H1 (cell line): ENCODE measurements around the gene PTP4A1. TPM values are rescaled to one million over a fixed set of nuclear protein-coding genes. Genes with fewer than 3 reads are reported as not detected.
A peak's percentile ranks its signal among the peaks of the same experiment; 100 is the strongest.

ENCODE experiments used
- CTCF ChIA-PET: fragments of 300-600 bp; sonication (Branson Sonifier 250); formaldehyde crosslinking; loops from one replicate; lab custom pipeline; 2021; ENCODE audit not compliant: partially characterized antibody; lab: Charles Lee
- POLR2A ChIA-PET: fragments of 300-600 bp; sonication (Branson Sonifier 250); formaldehyde crosslinking; loops from one replicate; lab custom pipeline; 2021; ENCODE audit warnings: inconsistent platforms; ENCODE audit not compliant: partially characterized antibody; lab: Charles Lee
- DNase-seq, 2 experiments: peaks; one replicate each; pipeline versions ENCODE4 v3.0.0 to v3.0.0-alpha.2; 2010 to 2022; ENCODE audit warnings: low spot score in 2 of 2, low read depth in 1 of 2, mixed read lengths in 1 of 2
- FAIRE-seq: peaks from 2 replicates; lab custom pipeline; 2011; peaks lifted over from hg19 to GRCh38; lab: Jason Lieb, UNC
- H2AFZ ChIP-seq: 2 replicates; pipeline ENCODE4 v1.8.1; 2012; ENCODE audit warnings: low read length, inconsistent platforms
- H2AK5ac ChIP-seq: 2 replicates; pipeline ENCODE4 v1.6.1; 2013; ENCODE audit warnings: low read depth, low read length
- H2BK120ac ChIP-seq: replicated peaks from 2 replicates; pipeline ENCODE3; 2013; ENCODE audit warnings: low read depth, low read length, inconsistent platforms
- H2BK12ac ChIP-seq: 2 replicates; pipeline ENCODE4 v1.6.1; 2013; ENCODE audit warnings: low read depth, low read length
- H2BK15ac ChIP-seq: 2 replicates; pipeline ENCODE4 v1.6.1; 2013; ENCODE audit warnings: low read length
- H2BK20ac ChIP-seq: 2 replicates; pipeline ENCODE4 v1.6.1; 2013; ENCODE audit warnings: low read length
- H2BK5ac ChIP-seq: 2 replicates; pipeline ENCODE4 v1.6.1; 2013; ENCODE audit warnings: low read depth, low read length
- H3K14ac ChIP-seq: 2 replicates; pipeline ENCODE4 v1.6.1; 2013; ENCODE audit warnings: inconsistent platforms; ENCODE audit not compliant: insufficient read length
- H3K18ac ChIP-seq: 2 replicates; pipeline ENCODE4 v1.6.1; 2013; ENCODE audit warnings: low read length; ENCODE audit errors: extremely low read depth
- H3K23ac ChIP-seq: 2 replicates; pipeline ENCODE4 v1.6.1; 2013; ENCODE audit warnings: inconsistent platforms; ENCODE audit not compliant: insufficient read length
- H3K23me2 ChIP-seq: 2 replicates; pipeline ENCODE4 v1.6.1; 2013; ENCODE audit warnings: low read depth, low read length
- H3K27ac ChIP-seq: 2 replicates; pipeline ENCODE4 v1.6.1; 2011; ENCODE audit warnings: low read depth, low read length, inconsistent platforms
- H3K27me3 ChIP-seq, 4 experiments: replicated peaks in 1 of 4; 1 replicate in 1 of 4; 2 replicates in 3 of 4; pipeline versions ENCODE4 v1.6.1 to v1.8.1; 2011 to 2013; ENCODE audit warnings: low read length in 3 of 4, mild to moderate bottlenecking in 3 of 4, inconsistent platforms in 2 of 4, mixed read lengths in 2 of 4, moderate library complexity in 1 of 4; ENCODE audit not compliant: control insufficient read depth in 3 of 4, insufficient read depth in 3 of 4; ENCODE audit errors: extremely low read depth in 1 of 4
- H3K36me3 ChIP-seq, 4 experiments: 2 replicates each; pipeline versions ENCODE4 v1.6.1 to v1.8.1; 2011 to 2013; ENCODE audit warnings: mild to moderate bottlenecking in 4 of 4, low read length in 3 of 4, moderate library complexity in 2 of 4, control low read depth in 1 of 4, inconsistent platforms in 1 of 4; ENCODE audit not compliant: insufficient read depth in 4 of 4, control insufficient read depth in 2 of 4
- H3K4ac ChIP-seq: replicated peaks from 2 replicates; pipeline ENCODE3; 2013; ENCODE audit warnings: low read length, low read depth, mixed read lengths, inconsistent platforms; ENCODE audit not compliant: insufficient read length
- H3K4me1 ChIP-seq, 4 experiments: replicated peaks in 1 of 4; 1 replicate in 1 of 4; 2 replicates in 3 of 4; pipeline versions ENCODE4 v1.6.1 to v1.8.1; 2011 to 2013; ENCODE audit warnings: low read length in 3 of 4, inconsistent platforms in 2 of 4, mixed read lengths in 1 of 4; ENCODE audit not compliant: insufficient read depth in 4 of 4, control insufficient read depth in 3 of 4
- H3K4me2 ChIP-seq, 2 experiments: 2 replicates each; pipeline versions ENCODE4 v1.6.1 to v1.8.1; 2011 to 2013; ENCODE audit warnings: low read depth in 2 of 2, low read length in 2 of 2, control low read depth in 1 of 2, inconsistent platforms in 1 of 2, mild to moderate bottlenecking in 1 of 2; ENCODE audit not compliant: insufficient read depth in 1 of 2
- H3K4me3 ChIP-seq, 4 experiments: fragments of 200-600, 300-600 bp in 1 of 4; sonication (generic), shearing (Covaris generic), sonication (Bioruptor Twin) in 1 of 4; 2 replicates each; pipeline versions ENCODE4 v1.5.1 to v1.8.1; 2011 to 2016; ENCODE audit warnings: low read length in 4 of 4, low read depth in 3 of 4, control low read depth in 2 of 4, inconsistent platforms in 2 of 4, mild to moderate bottlenecking in 2 of 4, mixed read lengths in 1 of 4, moderate library complexity in 1 of 4; ENCODE audit not compliant: insufficient read depth in 2 of 4; ENCODE audit errors: extremely low read depth in 1 of 4
- H3K56ac ChIP-seq: replicated peaks from 2 replicates; pipeline ENCODE3; 2013; ENCODE audit warnings: low read depth, mild to moderate bottlenecking, mixed read lengths, low read length, inconsistent platforms; ENCODE audit not compliant: insufficient read length
- H3K79me1 ChIP-seq: 2 replicates; pipeline ENCODE4 v1.6.1; 2013; ENCODE audit warnings: low read depth, low read length, control low read depth
- H3K79me2 ChIP-seq, 2 experiments: 2 replicates each; pipeline versions ENCODE4 v1.6.1 to v1.8.1; 2012 to 2013; ENCODE audit warnings: low read length in 2 of 2, mild to moderate bottlenecking in 2 of 2, inconsistent platforms in 1 of 2; ENCODE audit not compliant: insufficient read depth in 2 of 2, control insufficient read depth in 1 of 2
- H3K9ac ChIP-seq, 4 experiments: replicated peaks in 1 of 4; 1 replicate in 1 of 4; 2 replicates in 3 of 4; pipeline versions ENCODE4 v1.6.1 to v1.8.1; 2011 to 2013; ENCODE audit warnings: low read depth in 3 of 4, low read length in 3 of 4, control low read depth in 2 of 4, mild to moderate bottlenecking in 2 of 4, moderate library complexity in 2 of 4, inconsistent platforms in 1 of 4; ENCODE audit errors: extremely low read depth in 1 of 4
- H3K9me3 ChIP-seq, 2 experiments: 2 replicates each; pipeline versions ENCODE4 v1.6.1 to v1.8.1; 2012 to 2013; ENCODE audit warnings: mild to moderate bottlenecking in 2 of 2, moderate library complexity in 2 of 2, control low read depth in 1 of 2, inconsistent platforms in 1 of 2, low read depth in 1 of 2, low read length in 1 of 2, mixed read lengths in 1 of 2; ENCODE audit not compliant: insufficient read depth in 2 of 2
- H4K20me1 ChIP-seq, 2 experiments: replicated peaks in 1 of 2; 2 replicates each; pipeline versions ENCODE3 to v1.8.1; 2011 to 2013; ENCODE audit warnings: inconsistent platforms in 2 of 2, low read length in 2 of 2, mild to moderate bottlenecking in 1 of 2; ENCODE audit not compliant: insufficient read depth in 2 of 2, control insufficient read depth in 1 of 2
- H4K5ac ChIP-seq: 2 replicates; pipeline ENCODE4 v1.6.1; 2013; ENCODE audit warnings: low read length, low read depth, mixed read lengths, inconsistent platforms; ENCODE audit not compliant: insufficient read length
- H4K8ac ChIP-seq: 2 replicates; pipeline ENCODE4 v1.8.0; 2013; ENCODE audit warnings: mild to moderate bottlenecking, moderate library complexity, low read length, inconsistent platforms; ENCODE audit not compliant: insufficient read depth; ENCODE audit errors: extremely low read depth
- H4K91ac ChIP-seq: replicated peaks from 2 replicates; pipeline ENCODE3; 2013; ENCODE audit warnings: low read length, mixed read lengths, inconsistent platforms; ENCODE audit not compliant: insufficient read length
- HDAC2 ChIP-seq, 2 experiments: fragments of 300-600 bp in 1 of 2; sonication (generic) in 1 of 2; IDR thresholded peaks; 2 replicates each; pipeline ENCODE4 v1.6.1; 2011 to 2012; ENCODE audit warnings: low read depth in 2 of 2, low read length in 2 of 2, mild to moderate bottlenecking in 2 of 2, moderate library complexity in 2 of 2, borderline replicate concordance in 1 of 2, inconsistent platforms in 1 of 2
- POLR2A ChIP-seq, 2 experiments: IDR thresholded peaks; 1 replicate in 1 of 2; 2 replicates in 1 of 2; pipeline ENCODE4 v1.6.1; 2011; ENCODE audit warnings: low read depth in 2 of 2, low read length in 2 of 2, mild to moderate bottlenecking in 2 of 2; ENCODE audit errors: control extremely low read depth in 1 of 2
- WGBS, 2 experiments: shearing (Covaris generic) in 1 of 2; methylation state at CpG; one replicate each; pipeline versions ENCODE4 v1.1.6 to v1.1.7; 2013 to 2015; ENCODE audit warnings: low lambda C conversion rate in 2 of 2, mixed read lengths in 2 of 2, inconsistent platforms in 1 of 2, low coverage in 1 of 2, missing lambda C conversion rate in 1 of 2; ENCODE audit not compliant: insufficient replicate concordance in 2 of 2, insufficient coverage in 1 of 2, insufficient read length in 1 of 2; ENCODE audit errors: extremely low coverage in 1 of 2, missing lambda C conversion rate in 1 of 2; 5-methylcytosine and 5-hydroxymethylcytosine counted together
- polyA plus RNA-seq, 7 experiments: library from polyadenylated mRNA; depleted of rRNA in 3 of 7; stranded (reverse) in 5 of 7; unstranded in 2 of 7; fragments of >200 nt in 5 of 7; fragments of 200-250 nt in 2 of 7; gene quantifications; 1 replicate in 5 of 7; 2 replicates in 1 of 7; 4 replicates in 1 of 7; pipeline versions ENCODE4 v1.2.1 to v1.2.3, GENCODE V29; 2011 to 2013; ENCODE audit warnings: missing spikeins in 2 of 7, mixed read lengths in 2 of 7
- total RNA-seq: library from RNA; stranded (reverse); fragmentation: NEBNext Ultra II Directional; extraction: Animal tissue kit (Norgen Biotek cat#: 25700); gene quantifications from 2 replicates; pipeline ENCODE4 v1.2.1, GENCODE V29; 2021

PTP4A1 gene
- total and polyA plus RNA-seq, 2 of the 8 experiments (the other 6 are each of a cell fraction or from before 2014, with no cell fraction given), result 21.1 to 76.3 TPM

DNA sequence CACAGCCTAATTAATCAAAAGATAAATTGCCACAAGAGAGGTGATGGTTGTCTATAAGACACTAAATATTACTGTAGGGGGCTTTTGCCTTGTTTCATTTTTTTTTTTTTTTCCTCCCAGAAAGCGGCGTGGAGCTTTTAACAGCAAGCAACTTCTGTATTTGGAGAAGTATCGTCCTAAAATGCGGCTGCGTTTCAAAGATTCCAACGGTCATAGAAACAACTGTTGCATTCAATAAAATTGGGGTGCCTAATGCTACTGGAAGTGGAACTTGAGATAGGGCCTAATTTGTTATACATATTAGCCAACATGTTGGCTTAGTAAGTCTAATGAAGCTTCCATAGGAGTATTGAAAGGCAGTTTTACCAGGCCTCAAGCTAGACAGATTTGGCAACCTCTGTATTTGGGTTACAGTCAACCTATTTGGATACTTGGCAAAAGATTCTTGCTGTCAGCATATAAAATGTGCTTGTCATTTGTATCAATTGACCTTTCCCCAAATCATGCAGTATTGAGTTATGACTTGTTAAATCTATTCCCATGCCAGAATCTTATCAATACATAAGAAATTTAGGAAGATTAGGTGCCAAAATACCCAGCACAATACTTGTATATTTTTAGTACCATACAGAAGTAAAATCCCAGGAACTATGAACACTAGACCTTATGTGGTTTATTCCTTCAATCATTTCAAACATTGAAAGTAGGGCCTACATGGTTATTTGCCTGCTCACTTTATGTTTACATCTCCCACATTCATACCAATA is 7.8 kb downstream of the PTP4A1 start:
- no peak overlapping the region for H3K4me3 ChIP-seq
- H2BK5ac ChIP-seq, result no peak overlapping the region
- H2BK15ac ChIP-seq, result no peak overlapping the region
- TF ChIP-seq HDAC2 (IDR thresholded peaks at IDR 0.05; ENCODE audit: borderline replicate concordance in 1 of 2, low read depth in 2 of 2, low read length in 2 of 2), result no peak
- TF ChIP-seq POLR2A (IDR thresholded peaks at IDR 0.05; ENCODE audit: control extremely low read depth in 1 of 2, low read depth in 2 of 2, low read length in 2 of 2), result peak in 1 of 2 experiments; percentile 52; a peak in 1 of 3 replicates
- H3K23ac ChIP-seq, result no peak overlapping the region
- WGBS, 2 experiments, result 92% methylated on average over 6 of the region's 6 CpGs; no CpG with 5 or more reads in 1 of the 2 experiments
- no peak overlapping the region for H4K5ac ChIP-seq
- no peak overlapping the region for H2BK120ac ChIP-seq
- no peak overlapping the region for H4K8ac ChIP-seq
- no peak overlapping the region for H2BK20ac ChIP-seq
- H4K91ac ChIP-seq, result no peak overlapping the region
- H2AK5ac ChIP-seq, result no peak overlapping the region
- H3K27me3 ChIP-seq, result no peaks in the 10 kb centered on the region
- ChIA-PET POLR2A (interaction anchor here (0.7 kb wide), 1 partner anchor 179 kb away, joined by 3 read pairs; no protein-coding TSS in a partner anchor), CTCF (interaction anchor here (0.8 kb wide), 1 partner anchor 18 kb away, joined by 3 read pairs; no protein-coding TSS in a partner anchor)
- H3K79me2 ChIP-seq, result peaks cover 2 to 35% of the 10 kb centered on the region in 2 experiments; a peak in 3 of 4 replicates
- H3K27ac ChIP-seq, result no peak overlapping the region
- H2BK12ac ChIP-seq, result no peak overlapping the region
- no peak overlapping the region for H3K4me2 ChIP-seq
- no peaks in the 10 kb centered on the region for H3K23me2 ChIP-seq
- H3K36me3 ChIP-seq, result peaks cover 16 to 69% (median 49%) of the 10 kb centered on the region in 4 experiments; a peak in 7 of 8 replicates
- no peak overlapping the region for H3K56ac ChIP-seq
- no peaks in the 10 kb centered on the region for H3K9me3 ChIP-seq
- peaks cover 2 to 4% of the 10 kb centered on the region in 2 experiments for H4K20me1 ChIP-seq
- H3K4me1 ChIP-seq, result no peaks in the 10 kb centered on the region
- H3K79me1 ChIP-seq, result no peaks in the 10 kb centered on the region
- no peak overlapping the region for H2AFZ ChIP-seq
- no peak overlapping the region for H3K4ac ChIP-seq
- DNase-seq (no peak), FAIRE-seq (no peak)
- H3K9ac ChIP-seq, result no peak overlapping the region
- H3K18ac ChIP-seq, result no peak overlapping the region
- no peak overlapping the region for H3K14ac ChIP-seq
